WTC11 (cell line): ENCODE results near the gene MEGF11. TPM values are rescaled to one million over a fixed set of nuclear protein-coding genes. Genes with fewer than 3 reads are reported as not detected.
"Not testable (repeated sequence)": the region's sequence is repeated elsewhere in the genome, so short reads cannot be mapped to it uniquely, and the experiment has no call there.

ENCODE experiments used
- ATAC-seq: fragments of 200-7000 bp; cut with Tn5 transposase; 2 replicates; pipeline ENCODE4 v1.10.0; 2021; ENCODE audit warnings: mild to moderate bottlenecking, moderate library complexity
- CTCF ChIA-PET: fragments of 300-600 bp; sonication (Branson Sonifier 250); formaldehyde crosslinking; loops from one replicate; lab custom pipeline; 2021; ENCODE audit warnings: antibody characterized with exemption; lab: Charles Lee
- POLR2A ChIA-PET: fragments of 350-600 bp; sonication (Branson Sonifier 250); formaldehyde crosslinking; loops from one replicate; lab custom pipeline; 2021; ENCODE audit warnings: antibody characterized with exemption; lab: Charles Lee
- DNase-seq: peaks from one replicate; pipeline ENCODE4 v3.0.0; 2021; ENCODE audit warnings: low spot score
- H3K27ac Mint-ChIP-seq: 2 replicates; pipeline ENCODE4 v1.8.0; 2021; ENCODE audit warnings: mixed read lengths
- H3K27me3 Mint-ChIP-seq: 2 replicates; pipeline ENCODE4 v1.8.0; 2021; ENCODE audit warnings: low read depth, mild to moderate bottlenecking, moderate library complexity, mixed read lengths
- H3K36me3 Mint-ChIP-seq: 2 replicates; pipeline ENCODE4 v1.8.0; 2021; ENCODE audit warnings: mixed read lengths
- H3K4me1 Mint-ChIP-seq: 2 replicates; pipeline ENCODE4 v1.8.0; 2022; ENCODE audit warnings: mixed read lengths
- H3K4me3 Mint-ChIP-seq: 2 replicates; pipeline ENCODE4 v1.8.0; 2021; ENCODE audit warnings: mild to moderate bottlenecking, moderate library complexity, mixed read lengths
- H3K9me3 Mint-ChIP-seq: 2 replicates; pipeline ENCODE4 v1.8.0; 2021; ENCODE audit warnings: mixed read lengths
- CBFB ChIP-seq: sonication (generic); formaldehyde crosslinking; IDR thresholded peaks from 2 replicates; pipeline ENCODE4 v1.8.1; 2022; ENCODE audit warnings: mild to moderate bottlenecking, low read depth, missing genetic modification reagents
- CREB1 ChIP-seq: sonication (generic); formaldehyde crosslinking; IDR thresholded peaks from 2 replicates; pipeline ENCODE4 v1.8.0; 2023; ENCODE audit warnings: mild to moderate bottlenecking, missing genetic modification reagents
- FOXK1 ChIP-seq: sonication (generic); formaldehyde crosslinking; IDR thresholded peaks from 2 replicates; pipeline ENCODE4 v1.8.0; 2022; ENCODE audit warnings: mild to moderate bottlenecking, moderate library complexity, missing genetic modification reagents
- FOXP1 ChIP-seq: sonication (generic); formaldehyde crosslinking; IDR thresholded peaks from 2 replicates; pipeline ENCODE4 v1.8.0; 2022; ENCODE audit warnings: missing genetic modification reagents, mild to moderate bottlenecking, moderate library complexity, borderline replicate concordance
- JUN ChIP-seq: sonication (generic); formaldehyde crosslinking; IDR thresholded peaks from 2 replicates; pipeline ENCODE4 v1.8.0; 2023; ENCODE audit warnings: mild to moderate bottlenecking, missing genetic modification reagents
- MXD4 ChIP-seq: fragments of 250-450 bp; sonication (Bioruptor Pico); IDR thresholded peaks from 2 replicates; pipeline ENCODE4 v1.8.0; 2021; ENCODE audit warnings: mild to moderate bottlenecking, moderate library complexity, borderline replicate concordance
- SMAD4 ChIP-seq: sonication (generic); formaldehyde crosslinking; IDR thresholded peaks from 2 replicates; pipeline ENCODE4 v1.8.0; 2022; ENCODE audit warnings: mild to moderate bottlenecking, missing genetic modification reagents
- TP53 ChIP-seq: sonication (generic); formaldehyde crosslinking; IDR thresholded peaks from 2 replicates; pipeline ENCODE4 v1.8.1; 2023; ENCODE audit warnings: mild to moderate bottlenecking, missing genetic modification reagents
- ZNF263 ChIP-seq: sonication (generic); formaldehyde crosslinking; IDR thresholded peaks from 2 replicates; pipeline ENCODE4 v1.8.1; 2022; ENCODE audit warnings: low read depth, mild to moderate bottlenecking, moderate library complexity, missing genetic modification reagents
- ZNF396 ChIP-seq: fragments of 250-450 bp; sonication (Bioruptor Pico); IDR thresholded peaks from 2 replicates; pipeline ENCODE4 v1.8.0; 2021; ENCODE audit warnings: mild to moderate bottlenecking, moderate library complexity, borderline replicate concordance
- total RNA-seq: library from RNA; stranded (reverse); gene quantifications from 3 replicates; pipeline ENCODE4 v1.2.3, GENCODE V29; 2021
- TF ChIP-seq, protein P1 (sequence below): fragments of 250-450 bp; sonication (Bioruptor Pico); IDR thresholded peaks from 2 replicates; pipeline ENCODE4 v1.9.0; 2021; ENCODE audit warnings: mild to moderate bottlenecking, borderline replicate concordance
- TF ChIP-seq, protein P2 (sequence below): sonication (generic); formaldehyde crosslinking; IDR thresholded peaks from 2 replicates; pipeline ENCODE4 v1.8.0; 2022; ENCODE audit warnings: mild to moderate bottlenecking, missing genetic modification reagents
- TF ChIP-seq, protein P3 (sequence below): sonication (generic); formaldehyde crosslinking; IDR thresholded peaks from 2 replicates; pipeline ENCODE4 v1.8.1; 2023; ENCODE audit warnings: mild to moderate bottlenecking, missing genetic modification reagents, borderline replicate concordance
- TF ChIP-seq, protein P4 (sequence below): sonication (generic); formaldehyde crosslinking; IDR thresholded peaks from 2 replicates; pipeline ENCODE4 v1.8.0; 2023; ENCODE audit warnings: mild to moderate bottlenecking, missing genetic modification reagents
- TF ChIP-seq, protein P5 (sequence below): fragments of 250-450 bp; sonication (Bioruptor Pico); IDR thresholded peaks from 2 replicates; pipeline ENCODE4 v1.9.0; 2021; ENCODE audit warnings: moderate library complexity, mild to moderate bottlenecking, inconsistent platforms, borderline replicate concordance

MEGF11 gene
- total RNA-seq, 1 experiment from 2014 or later, result 3.3 TPM

DNA sequence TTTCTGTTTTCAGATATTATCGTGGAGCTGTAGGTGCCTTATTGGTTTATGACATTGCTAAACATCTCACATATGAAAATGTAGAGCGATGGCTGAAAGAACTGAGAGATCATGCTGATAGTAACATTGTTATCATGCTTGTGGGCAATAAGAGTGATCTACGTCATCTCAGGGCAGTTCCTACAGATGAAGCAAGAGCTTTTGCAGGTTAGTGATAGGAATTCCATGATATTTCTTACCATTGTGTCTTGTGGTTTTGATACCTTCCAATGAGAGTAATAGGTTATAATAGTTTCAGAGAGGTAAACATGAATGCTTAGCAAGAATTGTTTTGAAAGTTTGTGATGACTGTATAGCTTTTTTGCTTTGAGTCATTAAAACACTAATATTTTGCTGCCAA, 375.8 kb downstream of the MEGF11 start (continued):
- TF ChIP-seq, protein P1, sequence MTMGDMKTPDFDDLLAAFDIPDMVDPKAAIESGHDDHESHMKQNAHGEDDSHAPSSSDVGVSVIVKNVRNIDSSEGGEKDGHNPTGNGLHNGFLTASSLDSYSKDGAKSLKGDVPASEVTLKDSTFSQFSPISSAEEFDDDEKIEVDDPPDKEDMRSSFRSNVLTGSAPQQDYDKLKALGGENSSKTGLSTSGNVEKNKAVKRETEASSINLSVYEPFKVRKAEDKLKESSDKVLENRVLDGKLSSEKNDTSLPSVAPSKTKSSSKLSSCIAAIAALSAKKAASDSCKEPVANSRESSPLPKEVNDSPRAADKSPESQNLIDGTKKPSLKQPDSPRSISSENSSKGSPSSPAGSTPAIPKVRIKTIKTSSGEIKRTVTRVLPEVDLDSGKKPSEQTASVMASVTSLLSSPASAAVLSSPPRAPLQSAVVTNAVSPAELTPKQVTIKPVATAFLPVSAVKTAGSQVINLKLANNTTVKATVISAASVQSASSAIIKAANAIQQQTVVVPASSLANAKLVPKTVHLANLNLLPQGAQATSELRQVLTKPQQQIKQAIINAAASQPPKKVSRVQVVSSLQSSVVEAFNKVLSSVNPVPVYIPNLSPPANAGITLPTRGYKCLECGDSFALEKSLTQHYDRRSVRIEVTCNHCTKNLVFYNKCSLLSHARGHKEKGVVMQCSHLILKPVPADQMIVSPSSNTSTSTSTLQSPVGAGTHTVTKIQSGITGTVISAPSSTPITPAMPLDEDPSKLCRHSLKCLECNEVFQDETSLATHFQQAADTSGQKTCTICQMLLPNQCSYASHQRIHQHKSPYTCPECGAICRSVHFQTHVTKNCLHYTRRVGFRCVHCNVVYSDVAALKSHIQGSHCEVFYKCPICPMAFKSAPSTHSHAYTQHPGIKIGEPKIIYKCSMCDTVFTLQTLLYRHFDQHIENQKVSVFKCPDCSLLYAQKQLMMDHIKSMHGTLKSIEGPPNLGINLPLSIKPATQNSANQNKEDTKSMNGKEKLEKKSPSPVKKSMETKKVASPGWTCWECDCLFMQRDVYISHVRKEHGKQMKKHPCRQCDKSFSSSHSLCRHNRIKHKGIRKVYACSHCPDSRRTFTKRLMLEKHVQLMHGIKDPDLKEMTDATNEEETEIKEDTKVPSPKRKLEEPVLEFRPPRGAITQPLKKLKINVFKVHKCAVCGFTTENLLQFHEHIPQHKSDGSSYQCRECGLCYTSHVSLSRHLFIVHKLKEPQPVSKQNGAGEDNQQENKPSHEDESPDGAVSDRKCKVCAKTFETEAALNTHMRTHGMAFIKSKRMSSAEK (CRISPR knock-in tag), result no peak
- TF ChIP-seq, all 79 proteins: peak for 0

DNA sequence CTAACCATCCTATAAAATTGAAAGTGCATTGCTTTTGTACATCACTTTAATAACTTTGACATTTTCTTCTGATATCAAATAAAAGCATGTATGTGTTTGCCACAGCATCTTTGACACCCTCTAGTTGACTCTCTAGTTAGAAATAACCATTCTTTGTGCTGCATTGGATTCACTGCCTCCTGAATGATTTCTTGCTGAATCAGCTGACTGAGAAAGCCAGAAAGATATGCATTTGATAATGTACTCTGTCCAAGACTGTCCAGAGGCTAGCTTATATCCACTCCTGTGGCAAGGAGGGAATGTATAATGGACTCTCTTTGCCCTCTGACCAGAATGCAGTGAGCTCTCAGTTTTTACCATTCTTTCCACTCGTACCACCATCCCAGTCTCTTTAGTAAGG, 378.1 kb downstream of the MEGF11 start:
- H3K27ac Mint-ChIP-seq, result no peak overlapping the region
- ATAC-seq, result no peak
- H3K9me3 Mint-ChIP-seq, result no peaks in the 10 kb centered on the region
- TF ChIP-seq, protein P2, sequence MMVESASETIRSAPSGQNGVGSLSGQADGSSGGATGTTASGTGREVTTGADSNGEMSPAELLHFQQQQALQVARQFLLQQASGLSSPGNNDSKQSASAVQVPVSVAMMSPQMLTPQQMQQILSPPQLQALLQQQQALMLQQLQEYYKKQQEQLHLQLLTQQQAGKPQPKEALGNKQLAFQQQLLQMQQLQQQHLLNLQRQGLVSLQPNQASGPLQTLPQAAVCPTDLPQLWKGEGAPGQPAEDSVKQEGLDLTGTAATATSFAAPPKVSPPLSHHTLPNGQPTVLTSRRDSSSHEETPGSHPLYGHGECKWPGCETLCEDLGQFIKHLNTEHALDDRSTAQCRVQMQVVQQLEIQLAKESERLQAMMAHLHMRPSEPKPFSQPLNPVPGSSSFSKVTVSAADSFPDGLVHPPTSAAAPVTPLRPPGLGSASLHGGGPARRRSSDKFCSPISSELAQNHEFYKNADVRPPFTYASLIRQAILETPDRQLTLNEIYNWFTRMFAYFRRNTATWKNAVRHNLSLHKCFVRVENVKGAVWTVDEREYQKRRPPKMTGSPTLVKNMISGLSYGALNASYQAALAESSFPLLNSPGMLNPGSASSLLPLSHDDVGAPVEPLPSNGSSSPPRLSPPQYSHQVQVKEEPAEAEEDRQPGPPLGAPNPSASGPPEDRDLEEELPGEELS, result no peak
- TF ChIP-seq TP53, result no peak
- TF ChIP-seq CREB1 (CRISPR knock-in tag), result no peak
- TF ChIP-seq MXD4 (CRISPR knock-in tag), result no peak
- TF ChIP-seq ZNF263 (CRISPR knock-in tag), result no peak
- no peak for TF ChIP-seq FOXP1
- TF ChIP-seq SMAD4 (CRISPR knock-in tag), result no peak
- TF ChIP-seq, protein P3, sequence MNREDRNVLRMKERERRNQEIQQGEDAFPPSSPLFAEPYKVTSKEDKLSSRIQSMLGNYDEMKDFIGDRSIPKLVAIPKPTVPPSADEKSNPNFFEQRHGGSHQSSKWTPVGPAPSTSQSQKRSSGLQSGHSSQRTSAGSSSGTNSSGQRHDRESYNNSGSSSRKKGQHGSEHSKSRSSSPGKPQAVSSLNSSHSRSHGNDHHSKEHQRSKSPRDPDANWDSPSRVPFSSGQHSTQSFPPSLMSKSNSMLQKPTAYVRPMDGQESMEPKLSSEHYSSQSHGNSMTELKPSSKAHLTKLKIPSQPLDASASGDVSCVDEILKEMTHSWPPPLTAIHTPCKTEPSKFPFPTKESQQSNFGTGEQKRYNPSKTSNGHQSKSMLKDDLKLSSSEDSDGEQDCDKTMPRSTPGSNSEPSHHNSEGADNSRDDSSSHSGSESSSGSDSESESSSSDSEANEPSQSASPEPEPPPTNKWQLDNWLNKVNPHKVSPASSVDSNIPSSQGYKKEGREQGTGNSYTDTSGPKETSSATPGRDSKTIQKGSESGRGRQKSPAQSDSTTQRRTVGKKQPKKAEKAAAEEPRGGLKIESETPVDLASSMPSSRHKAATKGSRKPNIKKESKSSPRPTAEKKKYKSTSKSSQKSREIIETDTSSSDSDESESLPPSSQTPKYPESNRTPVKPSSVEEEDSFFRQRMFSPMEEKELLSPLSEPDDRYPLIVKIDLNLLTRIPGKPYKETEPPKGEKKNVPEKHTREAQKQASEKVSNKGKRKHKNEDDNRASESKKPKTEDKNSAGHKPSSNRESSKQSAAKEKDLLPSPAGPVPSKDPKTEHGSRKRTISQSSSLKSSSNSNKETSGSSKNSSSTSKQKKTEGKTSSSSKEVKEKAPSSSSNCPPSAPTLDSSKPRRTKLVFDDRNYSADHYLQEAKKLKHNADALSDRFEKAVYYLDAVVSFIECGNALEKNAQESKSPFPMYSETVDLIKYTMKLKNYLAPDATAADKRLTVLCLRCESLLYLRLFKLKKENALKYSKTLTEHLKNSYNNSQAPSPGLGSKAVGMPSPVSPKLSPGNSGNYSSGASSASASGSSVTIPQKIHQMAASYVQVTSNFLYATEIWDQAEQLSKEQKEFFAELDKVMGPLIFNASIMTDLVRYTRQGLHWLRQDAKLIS, result no peak
- TF ChIP-seq FOXK1 (CRISPR knock-in tag), result no peak
- TF ChIP-seq JUN, result no peak
- peaks cover 27% of the 10 kb centered on the region for H3K36me3 Mint-ChIP-seq
- CTCF ChIA-PET, result interaction anchor here (0.6 kb wide), 1 partner anchor 246 kb away, joined by 3 read pairs; no protein-coding TSS in a partner anchor
- no peak for DNase-seq
- H3K27me3 Mint-ChIP-seq, result no peaks in the 10 kb centered on the region
- POLR2A ChIA-PET, result no interaction called here
- H3K4me3 Mint-ChIP-seq, result no peak overlapping the region
- H3K4me1 Mint-ChIP-seq, result peaks cover 9% of the 10 kb centered on the region

DNA sequence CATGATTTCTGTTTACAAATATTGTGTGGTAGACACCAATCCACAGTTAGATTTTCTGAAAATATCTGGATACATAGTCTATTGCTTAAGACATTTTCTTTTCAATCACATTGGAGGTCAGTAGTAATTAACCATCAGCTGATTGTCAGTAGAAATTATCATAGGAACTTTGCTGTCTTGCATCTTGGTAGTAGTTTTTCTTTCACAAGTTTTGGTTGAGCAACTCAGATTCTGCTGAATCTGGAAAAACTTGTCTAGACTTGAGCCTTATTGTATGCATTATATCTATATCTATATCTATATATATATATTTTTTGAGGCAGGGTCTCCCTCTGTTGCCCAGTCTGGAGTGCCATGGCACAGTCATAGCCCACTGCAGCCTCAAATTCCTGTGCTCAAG, 380.3 kb downstream of the MEGF11 start:
- H3K9me3 Mint-ChIP-seq, result no peaks in the 10 kb centered on the region
- H3K4me1 Mint-ChIP-seq, result peaks cover 14% of the 10 kb centered on the region
- peaks cover 16% of the 10 kb centered on the region for H3K36me3 Mint-ChIP-seq
- ChIA-PET CTCF (no interaction called here), POLR2A (no interaction called here)
- TF ChIP-seq, protein P4, sequence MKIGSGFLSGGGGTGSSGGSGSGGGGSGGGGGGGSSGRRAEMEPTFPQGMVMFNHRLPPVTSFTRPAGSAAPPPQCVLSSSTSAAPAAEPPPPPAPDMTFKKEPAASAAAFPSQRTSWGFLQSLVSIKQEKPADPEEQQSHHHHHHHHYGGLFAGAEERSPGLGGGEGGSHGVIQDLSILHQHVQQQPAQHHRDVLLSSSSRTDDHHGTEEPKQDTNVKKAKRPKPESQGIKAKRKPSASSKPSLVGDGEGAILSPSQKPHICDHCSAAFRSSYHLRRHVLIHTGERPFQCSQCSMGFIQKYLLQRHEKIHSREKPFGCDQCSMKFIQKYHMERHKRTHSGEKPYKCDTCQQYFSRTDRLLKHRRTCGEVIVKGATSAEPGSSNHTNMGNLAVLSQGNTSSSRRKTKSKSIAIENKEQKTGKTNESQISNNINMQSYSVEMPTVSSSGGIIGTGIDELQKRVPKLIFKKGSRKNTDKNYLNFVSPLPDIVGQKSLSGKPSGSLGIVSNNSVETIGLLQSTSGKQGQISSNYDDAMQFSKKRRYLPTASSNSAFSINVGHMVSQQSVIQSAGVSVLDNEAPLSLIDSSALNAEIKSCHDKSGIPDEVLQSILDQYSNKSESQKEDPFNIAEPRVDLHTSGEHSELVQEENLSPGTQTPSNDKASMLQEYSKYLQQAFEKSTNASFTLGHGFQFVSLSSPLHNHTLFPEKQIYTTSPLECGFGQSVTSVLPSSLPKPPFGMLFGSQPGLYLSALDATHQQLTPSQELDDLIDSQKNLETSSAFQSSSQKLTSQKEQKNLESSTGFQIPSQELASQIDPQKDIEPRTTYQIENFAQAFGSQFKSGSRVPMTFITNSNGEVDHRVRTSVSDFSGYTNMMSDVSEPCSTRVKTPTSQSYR (CRISPR knock-in tag), result no peak
- TF ChIP-seq, protein P5, sequence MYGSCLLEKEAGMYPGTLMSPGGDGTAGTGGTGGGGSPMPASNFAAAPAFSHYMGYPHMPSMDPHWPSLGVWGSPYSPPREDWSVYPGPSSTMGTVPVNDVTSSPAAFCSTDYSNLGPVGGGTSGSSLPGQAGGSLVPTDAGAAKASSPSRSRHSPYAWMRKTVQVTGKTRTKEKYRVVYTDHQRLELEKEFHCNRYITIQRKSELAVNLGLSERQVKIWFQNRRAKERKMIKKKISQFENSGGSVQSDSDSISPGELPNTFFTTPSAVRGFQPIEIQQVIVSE (CRISPR knock-in tag), result no peak
- TF ChIP-seq CBFB (CRISPR knock-in tag) (no peak), ZNF396 (CRISPR knock-in tag) (no peak)
- ATAC-seq (no peak), DNase-seq (no peak)
- peaks cover 3% of the 10 kb centered on the region; the same call in 1 of the 2 replicates for H3K27me3 Mint-ChIP-seq
- no peak overlapping the region for H3K4me3 Mint-ChIP-seq
- H3K27ac Mint-ChIP-seq, result no peak overlapping the region

DNA sequence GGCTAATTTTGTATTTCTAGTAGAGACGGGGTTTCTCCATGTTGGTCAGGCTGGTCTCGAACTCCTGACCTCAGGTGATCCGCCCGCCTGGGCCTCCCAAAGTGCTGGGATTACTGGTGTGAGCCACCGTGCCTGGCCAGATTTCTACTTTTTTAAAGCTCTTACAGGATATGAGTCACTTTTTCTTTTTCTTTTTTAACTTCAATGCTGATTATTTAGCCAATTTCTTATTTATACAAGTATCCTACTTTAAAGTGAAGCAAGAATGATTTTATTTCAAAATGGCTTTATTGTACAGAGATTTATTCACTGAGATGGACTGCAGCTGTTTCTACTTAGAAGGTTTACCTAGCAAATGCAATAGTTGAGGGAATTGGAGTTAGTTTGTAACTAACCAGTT, 381.0 kb downstream of the MEGF11 start:
- H3K4me3 Mint-ChIP-seq, H3K27me3 Mint-ChIP-seq, ATAC-seq, H3K36me3 Mint-ChIP-seq, H3K9me3 Mint-ChIP-seq, POLR2A ChIA-PET, DNase-seq: not testable (repeated sequence)
- CTCF ChIA-PET, result interaction anchor here (2.4 kb wide), 1 partner anchor 10 kb away, joined by 15 read pairs; no protein-coding TSS in a partner anchor
- peaks cover 16% of the 10 kb centered on the region for H3K4me1 Mint-ChIP-seq
- H3K27ac Mint-ChIP-seq, result 0 out of 2 replicates have a peak overlapping the region, but pooled peaks have one; percentile 50
